Measurements from ENCODE around the gene RPL13. TPM values are rescaled to one million over a fixed set of nuclear protein-coding genes. Genes with fewer than 3 reads are reported as not detected.

Gene RPL13
- total and polyA plus RNA-seq, 4 donors: 699 to 2,663 (median 1,571) TPM

DNA sequence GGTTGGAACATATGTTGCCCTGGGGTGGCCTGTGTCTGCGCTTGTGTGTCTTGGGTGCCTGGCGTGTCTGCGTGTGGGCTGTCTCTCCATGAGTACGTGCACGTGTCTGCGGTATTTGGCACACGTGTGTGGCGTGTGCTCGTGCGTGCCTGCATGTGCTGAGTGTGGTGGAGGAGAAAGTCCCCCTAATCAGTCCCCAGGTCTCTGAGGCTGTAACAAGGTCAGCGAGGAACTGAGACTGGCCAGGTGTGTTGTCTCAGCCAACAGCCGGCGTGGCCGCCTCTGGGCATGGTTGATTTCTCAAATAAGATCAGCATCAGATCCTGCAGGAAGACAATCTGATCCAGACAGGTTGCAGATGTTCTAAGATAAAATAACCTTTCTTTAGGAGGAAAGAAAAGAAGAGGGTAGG lies 11.6 kb downstream of the RPL13 start (continued):
- TF ChIP-seq, protein P1, sequence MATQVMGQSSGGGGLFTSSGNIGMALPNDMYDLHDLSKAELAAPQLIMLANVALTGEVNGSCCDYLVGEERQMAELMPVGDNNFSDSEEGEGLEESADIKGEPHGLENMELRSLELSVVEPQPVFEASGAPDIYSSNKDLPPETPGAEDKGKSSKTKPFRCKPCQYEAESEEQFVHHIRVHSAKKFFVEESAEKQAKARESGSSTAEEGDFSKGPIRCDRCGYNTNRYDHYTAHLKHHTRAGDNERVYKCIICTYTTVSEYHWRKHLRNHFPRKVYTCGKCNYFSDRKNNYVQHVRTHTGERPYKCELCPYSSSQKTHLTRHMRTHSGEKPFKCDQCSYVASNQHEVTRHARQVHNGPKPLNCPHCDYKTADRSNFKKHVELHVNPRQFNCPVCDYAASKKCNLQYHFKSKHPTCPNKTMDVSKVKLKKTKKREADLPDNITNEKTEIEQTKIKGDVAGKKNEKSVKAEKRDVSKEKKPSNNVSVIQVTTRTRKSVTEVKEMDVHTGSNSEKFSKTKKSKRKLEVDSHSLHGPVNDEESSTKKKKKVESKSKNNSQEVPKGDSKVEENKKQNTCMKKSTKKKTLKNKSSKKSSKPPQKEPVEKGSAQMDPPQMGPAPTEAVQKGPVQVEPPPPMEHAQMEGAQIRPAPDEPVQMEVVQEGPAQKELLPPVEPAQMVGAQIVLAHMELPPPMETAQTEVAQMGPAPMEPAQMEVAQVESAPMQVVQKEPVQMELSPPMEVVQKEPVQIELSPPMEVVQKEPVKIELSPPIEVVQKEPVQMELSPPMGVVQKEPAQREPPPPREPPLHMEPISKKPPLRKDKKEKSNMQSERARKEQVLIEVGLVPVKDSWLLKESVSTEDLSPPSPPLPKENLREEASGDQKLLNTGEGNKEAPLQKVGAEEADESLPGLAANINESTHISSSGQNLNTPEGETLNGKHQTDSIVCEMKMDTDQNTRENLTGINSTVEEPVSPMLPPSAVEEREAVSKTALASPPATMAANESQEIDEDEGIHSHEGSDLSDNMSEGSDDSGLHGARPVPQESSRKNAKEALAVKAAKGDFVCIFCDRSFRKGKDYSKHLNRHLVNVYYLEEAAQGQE (IDR thresholded peaks at IDR 0.05): no peak
- no peak for TF ChIP-seq HNF4A (conservative IDR thresholded peaks at IDR 0.05)
- TF ChIP-seq EGR1 (IDR thresholded peaks at IDR 0.05; ENCODE audit: low read depth in 2 of 2): no peak

DNA sequence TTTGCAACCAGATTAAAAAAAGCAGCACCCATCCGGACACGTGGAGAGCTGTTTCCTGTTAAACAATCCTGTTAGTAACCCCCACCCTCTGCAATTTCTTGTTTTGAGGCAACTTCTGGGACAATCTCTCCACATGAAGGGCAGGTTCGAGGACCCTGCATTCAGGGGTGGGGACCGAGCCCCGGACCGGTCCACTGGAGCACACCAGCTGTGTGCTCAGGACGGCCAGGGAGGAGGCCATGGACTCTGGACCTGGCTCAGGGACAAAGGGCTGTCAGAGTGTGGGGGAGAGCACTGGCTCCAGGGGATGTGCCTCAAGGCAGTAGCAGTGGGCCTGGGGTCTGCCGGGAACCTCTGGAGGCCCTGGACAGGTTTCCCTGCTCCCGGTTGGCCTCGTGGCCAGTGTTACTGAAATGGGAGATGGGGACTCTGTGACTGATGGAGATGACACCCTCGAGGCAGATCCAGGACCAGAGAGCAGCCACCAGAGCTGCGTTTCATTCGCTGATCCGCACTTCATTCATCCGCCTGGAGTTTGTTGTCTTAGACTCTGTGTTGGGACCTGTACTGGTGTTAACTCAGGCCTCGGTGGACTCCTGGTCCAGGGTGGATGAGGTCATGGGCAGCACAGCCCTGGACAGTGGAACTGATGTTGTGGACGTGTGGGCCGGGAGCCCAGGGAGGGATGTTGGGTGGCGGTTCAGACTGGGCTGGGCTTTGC lies 12.2 kb downstream of the RPL13 start:
- H3K27ac ChIP-seq (ENCODE audit: low read depth in 1 of 2, low read length in 2 of 2): no peak overlapping the region
- 65% methylated on average over 19 of the region's 19 CpGs for WGBS
- TF ChIP-seq HNF4G (IDR thresholded peaks at IDR 0.05) (peak; percentile 56), RAD21 (IDR thresholded peaks at IDR 0.05) (no peak), EGR1 (IDR thresholded peaks at IDR 0.05; ENCODE audit: low read depth in 2 of 2) (no peak), FOXA1 (IDR thresholded peaks at IDR 0.05) (no peak), HNF4A (conservative IDR thresholded peaks at IDR 0.05) (peak; percentile 79 to 83), FOXA2 (IDR thresholded peaks at IDR 0.05) (no peak), RXRA (IDR thresholded peaks at IDR 0.05) (no peak), SP1 (IDR thresholded peaks at IDR 0.05) (peak; percentile 33), GABPA (IDR thresholded peaks at IDR 0.05 in 1 of 2, conservative IDR thresholded peaks at IDR 0.05 in 1 of 2) (no peak), YY1 (IDR thresholded peaks at IDR 0.05) (no peak), NR2F2 (IDR thresholded peaks at IDR 0.05) (no peak), JUND (IDR thresholded peaks at IDR 0.05) (no peak), TAF1 (conservative IDR thresholded peaks at IDR 0.05) (no peak)
- TF ChIP-seq, protein P2, sequence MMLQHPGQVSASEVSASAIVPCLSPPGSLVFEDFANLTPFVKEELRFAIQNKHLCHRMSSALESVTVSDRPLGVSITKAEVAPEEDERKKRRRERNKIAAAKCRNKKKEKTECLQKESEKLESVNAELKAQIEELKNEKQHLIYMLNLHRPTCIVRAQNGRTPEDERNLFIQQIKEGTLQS (IDR thresholded peaks at IDR 0.05): no peak
- TF ChIP-seq, protein P3, sequence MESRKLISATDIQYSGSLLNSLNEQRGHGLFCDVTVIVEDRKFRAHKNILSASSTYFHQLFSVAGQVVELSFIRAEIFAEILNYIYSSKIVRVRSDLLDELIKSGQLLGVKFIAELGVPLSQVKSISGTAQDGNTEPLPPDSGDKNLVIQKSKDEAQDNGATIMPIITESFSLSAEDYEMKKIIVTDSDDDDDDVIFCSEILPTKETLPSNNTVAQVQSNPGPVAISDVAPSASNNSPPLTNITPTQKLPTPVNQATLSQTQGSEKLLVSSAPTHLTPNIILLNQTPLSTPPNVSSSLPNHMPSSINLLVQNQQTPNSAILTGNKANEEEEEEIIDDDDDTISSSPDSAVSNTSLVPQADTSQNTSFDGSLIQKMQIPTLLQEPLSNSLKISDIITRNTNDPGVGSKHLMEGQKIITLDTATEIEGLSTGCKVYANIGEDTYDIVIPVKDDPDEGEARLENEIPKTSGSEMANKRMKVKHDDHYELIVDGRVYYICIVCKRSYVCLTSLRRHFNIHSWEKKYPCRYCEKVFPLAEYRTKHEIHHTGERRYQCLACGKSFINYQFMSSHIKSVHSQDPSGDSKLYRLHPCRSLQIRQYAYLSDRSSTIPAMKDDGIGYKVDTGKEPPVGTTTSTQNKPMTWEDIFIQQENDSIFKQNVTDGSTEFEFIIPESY (IDR thresholded peaks at IDR 0.05): no peak
- TF ChIP-seq, protein P4, sequence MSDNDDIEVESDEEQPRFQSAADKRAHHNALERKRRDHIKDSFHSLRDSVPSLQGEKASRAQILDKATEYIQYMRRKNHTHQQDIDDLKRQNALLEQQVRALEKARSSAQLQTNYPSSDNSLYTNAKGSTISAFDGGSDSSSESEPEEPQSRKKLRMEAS (IDR thresholded peaks at IDR 0.05): no peak
- TF ChIP-seq, protein P1 (IDR thresholded peaks at IDR 0.05): no peak
- TF ChIP-seq, protein P5, sequence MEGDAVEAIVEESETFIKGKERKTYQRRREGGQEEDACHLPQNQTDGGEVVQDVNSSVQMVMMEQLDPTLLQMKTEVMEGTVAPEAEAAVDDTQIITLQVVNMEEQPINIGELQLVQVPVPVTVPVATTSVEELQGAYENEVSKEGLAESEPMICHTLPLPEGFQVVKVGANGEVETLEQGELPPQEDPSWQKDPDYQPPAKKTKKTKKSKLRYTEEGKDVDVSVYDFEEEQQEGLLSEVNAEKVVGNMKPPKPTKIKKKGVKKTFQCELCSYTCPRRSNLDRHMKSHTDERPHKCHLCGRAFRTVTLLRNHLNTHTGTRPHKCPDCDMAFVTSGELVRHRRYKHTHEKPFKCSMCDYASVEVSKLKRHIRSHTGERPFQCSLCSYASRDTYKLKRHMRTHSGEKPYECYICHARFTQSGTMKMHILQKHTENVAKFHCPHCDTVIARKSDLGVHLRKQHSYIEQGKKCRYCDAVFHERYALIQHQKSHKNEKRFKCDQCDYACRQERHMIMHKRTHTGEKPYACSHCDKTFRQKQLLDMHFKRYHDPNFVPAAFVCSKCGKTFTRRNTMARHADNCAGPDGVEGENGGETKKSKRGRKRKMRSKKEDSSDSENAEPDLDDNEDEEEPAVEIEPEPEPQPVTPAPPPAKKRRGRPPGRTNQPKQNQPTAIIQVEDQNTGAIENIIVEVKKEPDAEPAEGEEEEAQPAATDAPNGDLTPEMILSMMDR (IDR thresholded peaks at IDR 0.05; ENCODE audit: low read depth, low read length, missing input control): no peak
- no peaks in the 10 kb centered on the region for H3K36me3 ChIP-seq (ENCODE audit: control insufficient read depth in 4 of 4, insufficient read depth in 3 of 4, low read depth in 1 of 4, low read length in 3 of 4)
- H3K27me3 ChIP-seq (ENCODE audit: control insufficient read depth in 4 of 4, insufficient read depth in 4 of 4, low read length in 3 of 4): peaks cover 0 to 3% (median 0%) of the 10 kb centered on the region in 4 donors
- no peak for DNase-seq (ENCODE audit: low spot score)
- peaks cover 6 to 19% (median 15%) of the 10 kb centered on the region in 4 donors for H3K4me1 ChIP-seq (ENCODE audit: control insufficient read depth in 4 of 4, insufficient read depth in 4 of 4, low read length in 3 of 4)
- no peak overlapping the region for H3K9ac ChIP-seq (ENCODE audit: low read depth in 1 of 2, low read length in 2 of 2)
- H3K4me3 ChIP-seq (ENCODE audit: low read depth in 1 of 3, low read length in 3 of 3): no peak overlapping the region
- no peaks in the 10 kb centered on the region for H3K9me3 ChIP-seq (ENCODE audit: control insufficient read depth in 4 of 4, low read length in 3 of 4)
